HepG2 (cell line): ENCODE data around the gene P3H3. TPM values are rescaled to one million over a fixed set of nuclear protein-coding genes. Genes with fewer than 3 reads are reported as not detected.

Experiments used
- CENPX ChIP-seq: sonication (generic); formaldehyde crosslinking; IDR thresholded peaks from 2 replicates; pipeline ENCODE4 v1.9.0; 2021; ENCODE audit warnings: mild to moderate bottlenecking, missing genetic modification reagents, moderate library complexity
- HES4 ChIP-seq: sonication (generic); formaldehyde crosslinking; IDR thresholded peaks from 2 replicates; pipeline ENCODE4 v1.9.0; 2021; ENCODE audit warnings: mild to moderate bottlenecking, missing genetic modification reagents, borderline replicate concordance
- NFIC ChIP-seq: IDR thresholded peaks from 2 replicates; pipeline ENCODE4 v1.6.1; 2012; ENCODE audit warnings: mild to moderate bottlenecking, low read length, inconsistent platforms
- NONO ChIP-seq, 2 experiments: fragments of 450-650 bp in 1 of 2; sonication (generic) in 1 of 2; formaldehyde crosslinking in 1 of 2; IDR thresholded peaks in 1 of 2; conservative IDR thresholded peaks in 1 of 2; 2 replicates each; pipeline versions ENCODE4 v1.6.1 to v1.8.0; 2017 to 2022; ENCODE audit warnings: mild to moderate bottlenecking in 1 of 2, missing genetic modification reagents in 1 of 2, moderate library complexity in 1 of 2
- PAWR ChIP-seq: sonication (generic); formaldehyde crosslinking; IDR thresholded peaks from 2 replicates; pipeline ENCODE4 v1.4.0; 2020; ENCODE audit warnings: missing genetic modification reagents, mild to moderate bottlenecking, borderline replicate concordance
- REXO4 ChIP-seq: sonication (generic); formaldehyde crosslinking; IDR thresholded peaks from 2 replicates; pipeline ENCODE4 v1.8.0; 2022; ENCODE audit warnings: missing genetic modification reagents, mild to moderate bottlenecking, borderline replicate concordance
- SMAD3 ChIP-seq: sonication (generic); formaldehyde crosslinking; IDR thresholded peaks from 2 replicates; pipeline ENCODE4 v1.4.0; 2020; ENCODE audit warnings: missing genetic modification reagents
- U2AF2 ChIP-seq: fragments of 200-400 bp; formaldehyde crosslinking; IDR thresholded peaks from 2 replicates; pipeline ENCODE4 v1.6.1; 2017; ENCODE audit warnings: low read depth, mild to moderate bottlenecking, low read length
- YEATS2 ChIP-seq: sonication (generic); formaldehyde crosslinking; IDR thresholded peaks from 2 replicates; pipeline ENCODE4 v1.4.0; 2020; ENCODE audit warnings: missing genetic modification reagents, borderline replicate concordance
- ZNF136 ChIP-seq: sonication (generic); formaldehyde crosslinking; IDR thresholded peaks from 2 replicates; pipeline ENCODE4 v1.8.1; 2022; ENCODE audit warnings: low read depth, mild to moderate bottlenecking, moderate library complexity, missing genetic modification reagents
- ZNF235 ChIP-seq: sonication (generic); formaldehyde crosslinking; IDR thresholded peaks from 2 replicates; pipeline ENCODE4 v1.8.1; 2023; ENCODE audit warnings: mild to moderate bottlenecking, missing genetic modification reagents, borderline replicate concordance
- ZNF496 ChIP-seq: sonication (generic); formaldehyde crosslinking; IDR thresholded peaks from 2 replicates; pipeline ENCODE4 v1.8.1; 2023; ENCODE audit warnings: mild to moderate bottlenecking, moderate library complexity, missing genetic modification reagents; ENCODE audit not compliant: insufficient replicate concordance
- ZNF598 ChIP-seq: sonication (generic); formaldehyde crosslinking; IDR thresholded peaks from 2 replicates; pipeline ENCODE4 v1.5.1; 2020; ENCODE audit warnings: mild to moderate bottlenecking, missing genetic modification reagents, borderline replicate concordance
- ZNF615 ChIP-seq: sonication (generic); formaldehyde crosslinking; IDR thresholded peaks from 2 replicates; pipeline ENCODE4 v1.5.0; 2020; ENCODE audit warnings: mild to moderate bottlenecking, missing genetic modification reagents, borderline replicate concordance
- ZNF75D ChIP-seq: sonication (generic); formaldehyde crosslinking; IDR thresholded peaks from 2 replicates; pipeline ENCODE4 v1.8.1; 2023; ENCODE audit warnings: missing genetic modification reagents, mild to moderate bottlenecking, borderline replicate concordance
- polyA plus RNA-seq, 8 experiments: library from polyadenylated mRNA; depleted of rRNA in 3 of 8; stranded (reverse) in 7 of 8; unstranded in 1 of 8; fragments of >200 nt; fragmentation: Illumina TruSeq in 4 of 8; extraction: Trizol in 4 of 8; gene quantifications; 2 replicates each; pipeline versions ENCODE4 v1.2.1 to v1.2.3, GENCODE V29; 2011 to 2016; ENCODE audit warnings: low read depth in 4 of 8, missing spikeins in 1 of 8, mixed read lengths in 1 of 8; ENCODE audit not compliant: insufficient read depth in 1 of 8
- total RNA-seq, 5 experiments: library from RNA; depleted of rRNA; stranded (reverse); fragments of >200 nt; fragmentation: Illumina TruSeq; extraction: Trizol; gene quantifications; 2 replicates each; pipeline ENCODE4 v1.2.3, GENCODE V29; 2016; ENCODE audit warnings: low read depth in 1 of 5
- TF ChIP-seq, protein P1 (sequence below): sonication (generic); formaldehyde crosslinking; IDR thresholded peaks from 2 replicates; pipeline ENCODE4 v1.5.0; 2020; ENCODE audit warnings: mild to moderate bottlenecking, missing genetic modification reagents
- TF ChIP-seq, protein P2 (sequence below): sonication (generic); formaldehyde crosslinking; IDR thresholded peaks from 2 replicates; pipeline ENCODE4 v1.4.0; 2020; ENCODE audit warnings: missing genetic modification reagents
- TF ChIP-seq, protein P3 (sequence below): IDR thresholded peaks from 2 replicates; pipeline ENCODE4 v1.6.1; 2016; ENCODE audit warnings: low read depth, control low read depth

P3H3 gene
- total and polyA plus RNA-seq, 2 of the 13 experiments (the other 11 are each of a cell fraction or from before 2014, with no cell fraction given): 20.1 to 20.5 TPM

DNA sequence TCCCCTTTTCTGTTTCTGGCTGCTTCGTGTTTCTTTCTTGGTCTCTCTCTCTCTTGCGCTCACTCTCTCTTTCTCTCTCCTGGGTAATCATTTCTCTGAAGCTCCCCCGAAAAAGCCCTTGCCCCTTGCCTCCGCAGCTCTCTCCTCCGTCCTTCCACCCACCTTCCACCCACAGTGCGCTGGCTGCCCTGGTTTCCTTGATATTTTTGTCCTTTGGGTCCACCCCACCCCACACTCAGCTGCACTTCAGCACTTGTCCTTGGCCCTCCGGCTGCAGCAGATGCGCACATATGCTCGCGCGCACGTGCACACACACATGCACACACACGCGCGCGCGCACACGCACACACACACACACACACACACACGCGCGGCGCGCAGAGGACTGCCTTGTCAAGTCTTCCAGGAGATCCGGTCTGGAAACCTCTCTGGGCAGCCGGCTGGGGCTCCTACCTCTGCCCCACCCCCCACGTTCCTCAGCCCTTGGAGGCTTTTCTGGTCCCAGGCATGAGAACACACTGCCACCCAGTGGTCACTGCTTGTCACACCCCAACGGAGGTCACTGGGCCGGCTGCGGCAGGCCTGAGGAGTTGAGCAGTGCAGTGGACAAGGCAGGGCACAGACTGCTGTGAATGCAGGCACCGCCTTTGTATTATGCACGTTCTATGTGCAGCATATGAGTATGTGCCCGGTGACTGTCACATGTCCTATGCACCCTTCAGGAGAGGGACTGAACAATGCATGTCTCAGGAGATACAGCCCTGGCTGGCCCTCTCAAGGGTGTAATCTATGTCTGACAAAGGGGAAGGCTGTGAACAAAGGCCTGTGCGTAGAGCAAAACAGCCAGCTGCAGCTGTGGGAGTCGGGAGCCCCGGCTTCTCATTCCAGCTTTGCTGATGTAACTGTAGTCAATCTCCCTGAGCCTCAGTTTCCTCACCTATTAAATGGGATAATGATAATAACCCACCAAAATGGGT is 49.3 kb upstream of the P3H3 start (continued):
- TF ChIP-seq U2AF2: no peak
- TF ChIP-seq, protein P1, sequence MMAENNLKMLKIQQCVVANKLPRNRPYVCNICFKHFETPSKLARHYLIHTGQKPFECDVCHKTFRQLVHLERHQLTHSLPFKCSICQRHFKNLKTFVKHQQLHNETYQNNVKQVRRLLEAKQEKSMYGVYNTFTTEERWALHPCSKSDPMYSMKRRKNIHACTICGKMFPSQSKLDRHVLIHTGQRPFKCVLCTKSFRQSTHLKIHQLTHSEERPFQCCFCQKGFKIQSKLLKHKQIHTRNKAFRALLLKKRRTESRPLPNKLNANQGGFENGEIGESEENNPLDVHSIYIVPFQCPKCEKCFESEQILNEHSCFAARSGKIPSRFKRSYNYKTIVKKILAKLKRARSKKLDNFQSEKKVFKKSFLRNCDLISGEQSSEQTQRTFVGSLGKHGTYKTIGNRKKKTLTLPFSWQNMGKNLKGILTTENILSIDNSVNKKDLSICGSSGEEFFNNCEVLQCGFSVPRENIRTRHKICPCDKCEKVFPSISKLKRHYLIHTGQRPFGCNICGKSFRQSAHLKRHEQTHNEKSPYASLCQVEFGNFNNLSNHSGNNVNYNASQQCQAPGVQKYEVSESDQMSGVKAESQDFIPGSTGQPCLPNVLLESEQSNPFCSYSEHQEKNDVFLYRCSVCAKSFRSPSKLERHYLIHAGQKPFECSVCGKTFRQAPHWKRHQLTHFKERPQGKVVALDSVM: peak; percentile 29; the same call in 1 of the 2 replicates
- TF ChIP-seq ZNF235 (CRISPR knock-in tag): no peak
- TF ChIP-seq ZNF75D (CRISPR knock-in tag): no peak
- TF ChIP-seq, protein P2, sequence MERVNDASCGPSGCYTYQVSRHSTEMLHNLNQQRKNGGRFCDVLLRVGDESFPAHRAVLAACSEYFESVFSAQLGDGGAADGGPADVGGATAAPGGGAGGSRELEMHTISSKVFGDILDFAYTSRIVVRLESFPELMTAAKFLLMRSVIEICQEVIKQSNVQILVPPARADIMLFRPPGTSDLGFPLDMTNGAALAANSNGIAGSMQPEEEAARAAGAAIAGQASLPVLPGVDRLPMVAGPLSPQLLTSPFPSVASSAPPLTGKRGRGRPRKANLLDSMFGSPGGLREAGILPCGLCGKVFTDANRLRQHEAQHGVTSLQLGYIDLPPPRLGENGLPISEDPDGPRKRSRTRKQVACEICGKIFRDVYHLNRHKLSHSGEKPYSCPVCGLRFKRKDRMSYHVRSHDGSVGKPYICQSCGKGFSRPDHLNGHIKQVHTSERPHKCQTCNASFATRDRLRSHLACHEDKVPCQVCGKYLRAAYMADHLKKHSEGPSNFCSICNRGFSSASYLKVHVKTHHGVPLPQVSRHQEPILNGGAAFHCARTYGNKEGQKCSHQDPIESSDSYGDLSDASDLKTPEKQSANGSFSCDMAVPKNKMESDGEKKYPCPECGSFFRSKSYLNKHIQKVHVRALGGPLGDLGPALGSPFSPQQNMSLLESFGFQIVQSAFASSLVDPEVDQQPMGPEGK (CRISPR knock-in tag): peak; percentile 88
- TF ChIP-seq ZNF598: no peak
- TF ChIP-seq ZNF615 (CRISPR knock-in tag): no peak
- TF ChIP-seq NFIC: no peak
- TF ChIP-seq HES4 (CRISPR knock-in tag): no peak
- no peak for TF ChIP-seq ZNF496 (CRISPR knock-in tag)
- TF ChIP-seq ZNF136 (CRISPR knock-in tag): no peak
- peak; percentile 76; the same call in 1 of the 2 replicates for TF ChIP-seq YEATS2
- TF ChIP-seq CENPX (CRISPR knock-in tag): no peak
- TF ChIP-seq, protein P3, sequence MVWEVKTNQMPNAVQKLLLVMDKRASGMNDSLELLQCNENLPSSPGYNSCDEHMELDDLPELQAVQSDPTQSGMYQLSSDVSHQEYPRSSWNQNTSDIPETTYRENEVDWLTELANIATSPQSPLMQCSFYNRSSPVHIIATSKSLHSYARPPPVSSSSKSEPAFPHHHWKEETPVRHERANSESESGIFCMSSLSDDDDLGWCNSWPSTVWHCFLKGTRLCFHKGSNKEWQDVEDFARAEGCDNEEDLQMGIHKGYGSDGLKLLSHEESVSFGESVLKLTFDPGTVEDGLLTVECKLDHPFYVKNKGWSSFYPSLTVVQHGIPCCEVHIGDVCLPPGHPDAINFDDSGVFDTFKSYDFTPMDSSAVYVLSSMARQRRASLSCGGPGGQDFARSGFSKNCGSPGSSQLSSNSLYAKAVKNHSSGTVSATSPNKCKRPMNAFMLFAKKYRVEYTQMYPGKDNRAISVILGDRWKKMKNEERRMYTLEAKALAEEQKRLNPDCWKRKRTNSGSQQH (CRISPR knock-in tag): no peak
- TF ChIP-seq SMAD3 (CRISPR knock-in tag): peak; percentile 73; the same call in 1 of the 2 replicates
- no peak for TF ChIP-seq PAWR (CRISPR knock-in tag)
- no peak for TF ChIP-seq REXO4 (CRISPR knock-in tag)
- TF ChIP-seq NONO (IDR thresholded peaks at IDR 0.05): no peak
- peak; percentile 89 for TF ChIP-seq NONO (CRISPR knock-in tag; conservative IDR thresholded peaks at IDR 0.05)
